Measurements from ENCODE around the gene ZNF598.

Gene ZNF598

GRCh38 chr16:1982013-1982433 is 27.6 kb downstream of the ZNF598 start:
- Histone ChIP-seq H3K4me3 (no peak overlapping the region), H3K27ac (no peak overlapping the region), H3K9me3 (ENCODE audit: low read depth, low read length) (no peaks in the 10 kb centered on the region), H3K36me3 (ENCODE audit: insufficient read depth, low read length) (peaks cover 13% of the 10 kb centered on the region; the same call in 1 of the 2 replicates), H3K9ac (ENCODE audit: insufficient read length) (no peak overlapping the region)
- no peak for TF ChIP-seq FOXP2 (optimal IDR thresholded peaks at IDR 0.05; ENCODE audit: control extremely low read depth, extremely low read length, insufficient read depth)
- no peak for TF ChIP-seq POLR2AphosphoS5 (IDR thresholded peaks at IDR 0.05; ENCODE audit: borderline replicate concordance, low read depth, low read length)
- no peak for TF ChIP-seq EZH2 (IDR thresholded peaks at IDR 0.05)
- DNase-seq (ENCODE audit: low read depth, low spot score), result no peak

- no peak within 1 kb of the TSS for H3K27ac ChIP-seq
- DNase-seq (ENCODE audit: low read depth, low spot score), result no peak
- H3K36me3 ChIP-seq (ENCODE audit: insufficient read depth, low read length), result peaks cover 18% of the 10 kb centered on the region; the same call in 1 of the 2 replicates
- no peak within 1 kb of the TSS for H3K9ac ChIP-seq (ENCODE audit: insufficient read length)
- no peak within 1 kb of the TSS for H3K4me3 ChIP-seq
- TF ChIP-seq EZH2 (IDR thresholded peaks at IDR 0.05) (no peak), POLR2AphosphoS5 (IDR thresholded peaks at IDR 0.05; ENCODE audit: borderline replicate concordance, low read depth, low read length) (no peak), FOXP2 (optimal IDR thresholded peaks at IDR 0.05; ENCODE audit: control extremely low read depth, extremely low read length, insufficient read depth) (no peak)
- no peaks in the 10 kb centered on the region for H3K9me3 ChIP-seq (ENCODE audit: low read depth, low read length)
These were observed 28.2 kb downstream of the ZNF598 start, which contains the start of gene NOXO1 for GRCh38 chr16:1981398-1981836. Gene NOXO1, minus strand, starts transcription at chr16:1981469. Its CDS starts 290 bp downstream, at chr16:1981179.

GRCh38 chr16:1980770-1981087 is 28.9 kb downstream of the ZNF598 start:
- Histone ChIP-seq H3K4me3 (no peak overlapping the region), H3K27ac (no peak overlapping the region), H3K9ac (ENCODE audit: insufficient read length) (no peak overlapping the region), H3K9me3 (ENCODE audit: low read depth, low read length) (no peaks in the 10 kb centered on the region), H3K36me3 (ENCODE audit: insufficient read depth, low read length) (peaks cover 22% of the 10 kb centered on the region; the same call in 1 of the 2 replicates)
- DNase-seq (ENCODE audit: low read depth, low spot score), result no peak
- TF ChIP-seq EZH2 (IDR thresholded peaks at IDR 0.05), result no peak
- no peak for TF ChIP-seq POLR2AphosphoS5 (IDR thresholded peaks at IDR 0.05; ENCODE audit: borderline replicate concordance, low read depth, low read length)
- no peak for TF ChIP-seq FOXP2 (optimal IDR thresholded peaks at IDR 0.05; ENCODE audit: control extremely low read depth, extremely low read length, insufficient read depth)

- Histone ChIP-seq H3K4me3 (no peak overlapping the region), H3K9ac (ENCODE audit: insufficient read length) (no peak overlapping the region), H3K9me3 (ENCODE audit: low read depth, low read length) (no peaks in the 10 kb centered on the region), H3K27ac (no peak overlapping the region), H3K36me3 (ENCODE audit: insufficient read depth, low read length) (peaks cover 28% of the 10 kb centered on the region; the same call in 1 of the 2 replicates)
- no peak for TF ChIP-seq FOXP2 (optimal IDR thresholded peaks at IDR 0.05; ENCODE audit: control extremely low read depth, extremely low read length, insufficient read depth)
- TF ChIP-seq EZH2 (IDR thresholded peaks at IDR 0.05), result no peak
- TF ChIP-seq POLR2AphosphoS5 (IDR thresholded peaks at IDR 0.05; ENCODE audit: borderline replicate concordance, low read depth, low read length), result no peak
- no peak for DNase-seq (ENCODE audit: low read depth, low spot score)
These were observed 29.4 kb downstream of the ZNF598 start for GRCh38 chr16:1980030-1980769.

GRCh38 chr16:1979271-1980029 is 30.2 kb downstream of the ZNF598 start:
- H3K36me3 ChIP-seq (ENCODE audit: insufficient read depth, low read length), result peaks cover 34% of the 10 kb centered on the region; the same call in 1 of the 2 replicates
- H3K9me3 ChIP-seq (ENCODE audit: low read depth, low read length), result no peaks in the 10 kb centered on the region
- TF ChIP-seq EZH2 (IDR thresholded peaks at IDR 0.05), result no peak
- no peak for TF ChIP-seq POLR2AphosphoS5 (IDR thresholded peaks at IDR 0.05; ENCODE audit: borderline replicate concordance, low read depth, low read length)
- no peak for TF ChIP-seq FOXP2 (optimal IDR thresholded peaks at IDR 0.05; ENCODE audit: control extremely low read depth, extremely low read length, insufficient read depth)
- no peak overlapping the region for H3K4me3 ChIP-seq
- H3K27ac ChIP-seq, result no peak overlapping the region
- H3K9ac ChIP-seq (ENCODE audit: insufficient read length), result no peak overlapping the region
- no peak for DNase-seq (ENCODE audit: low read depth, low spot score)

- no peak overlapping the region for H3K9ac ChIP-seq (ENCODE audit: insufficient read length)
- peaks cover 37% of the 10 kb centered on the region; the same call in 1 of the 2 replicates for H3K36me3 ChIP-seq (ENCODE audit: insufficient read depth, low read length)
- no peak for DNase-seq (ENCODE audit: low read depth, low spot score)
- no peaks in the 10 kb centered on the region for H3K9me3 ChIP-seq (ENCODE audit: low read depth, low read length)
- H3K4me3 ChIP-seq, result no peak overlapping the region
- TF ChIP-seq POLR2AphosphoS5 (IDR thresholded peaks at IDR 0.05; ENCODE audit: borderline replicate concordance, low read depth, low read length), result no peak
- no peak for TF ChIP-seq EZH2 (IDR thresholded peaks at IDR 0.05)
- no peak for TF ChIP-seq FOXP2 (optimal IDR thresholded peaks at IDR 0.05; ENCODE audit: control extremely low read depth, extremely low read length, insufficient read depth)
- H3K27ac ChIP-seq, result no peak overlapping the region
These were observed 31.0 kb downstream of the ZNF598 start for GRCh38 chr16:1978476-1979120.

- no peak for DNase-seq (ENCODE audit: low read depth, low spot score)
- H3K4me3 ChIP-seq, result no peak overlapping the region
- H3K27ac ChIP-seq, result no peak overlapping the region
- H3K9ac ChIP-seq (ENCODE audit: insufficient read length), result no peak overlapping the region
- TF ChIP-seq FOXP2 (optimal IDR thresholded peaks at IDR 0.05; ENCODE audit: control extremely low read depth, extremely low read length, insufficient read depth), result no peak
- TF ChIP-seq EZH2 (IDR thresholded peaks at IDR 0.05), result no peak
- peaks cover 37% of the 10 kb centered on the region; the same call in 1 of the 2 replicates for H3K36me3 ChIP-seq (ENCODE audit: insufficient read depth, low read length)
- H3K9me3 ChIP-seq (ENCODE audit: low read depth, low read length), result no peaks in the 10 kb centered on the region
These were observed 31.7 kb downstream of the ZNF598 start for GRCh38 chr16:1977875-1978268.

All from SK-N-MC (cell line).